ENCODE results near the gene NHSL2. TPM values are rescaled to one million over a fixed set of nuclear protein-coding genes. Genes with fewer than 3 reads are reported as not detected.

Gene NHSL2
- total RNA-seq, 2 experiments from 2014 or later: 0.58 to 0.88 TPM

GRCh38 chrX:72062916-72063315 lies 152.3 kb downstream of the NHSL2 start:
- no peaks in the 10 kb centered on the region for H3K4me1 Mint-ChIP-seq (ENCODE audit: low read depth)
- no peak overlapping the region for H3K4me3 Mint-ChIP-seq
- POLR2A ChIA-PET: no interaction called here
- DNase-seq: no peak
- peaks cover 18% of the 10 kb centered on the region for H3K27me3 Mint-ChIP-seq
- intact Hi-C loops (cut with micrococcal nuclease): no loop called here
- H3K36me3 Mint-ChIP-seq (ENCODE audit: low read depth): no peaks in the 10 kb centered on the region
- H3K9me3 Mint-ChIP-seq: no peaks in the 10 kb centered on the region
- ATAC-seq: no peak
- CTCF ChIA-PET: no interaction called here
- no peak for TF ChIP-seq CTCF (IDR thresholded peaks at IDR 0.05)
- no peak overlapping the region for H3K27ac Mint-ChIP-seq

GRCh38 chrX:72069350-72070160 lies 158.9 kb downstream of the NHSL2 start:
- no peaks in the 10 kb centered on the region for H3K36me3 Mint-ChIP-seq (ENCODE audit: low read depth)
- H3K9me3 Mint-ChIP-seq: no peaks in the 10 kb centered on the region
- intact Hi-C loops (cut with micrococcal nuclease): no loop called here
- no peak overlapping the region for H3K4me3 Mint-ChIP-seq
- H3K4me1 Mint-ChIP-seq (ENCODE audit: low read depth): peaks cover 2% of the 10 kb centered on the region
- no peak for TF ChIP-seq CTCF (IDR thresholded peaks at IDR 0.05)
- ChIA-PET POLR2A (no interaction called here), CTCF (interaction anchor here (1.3 kb wide), 1 partner anchor 57 kb away, joined by 3 read pairs; no protein-coding TSS in a partner anchor)
- DNase-seq: no peak
- no peak overlapping the region for H3K27ac Mint-ChIP-seq
- peaks cover 34% of the 10 kb centered on the region for H3K27me3 Mint-ChIP-seq
- ATAC-seq: no peak

GRCh38 chrX:72071213-72071612 lies 160.6 kb downstream of the NHSL2 start:
- ATAC-seq: no peak
- ChIA-PET CTCF (no interaction called here), POLR2A (no interaction called here)
- H3K4me3 Mint-ChIP-seq: no peak overlapping the region
- H3K27ac Mint-ChIP-seq: no peak overlapping the region
- H3K9me3 Mint-ChIP-seq: no peaks in the 10 kb centered on the region
- intact Hi-C loops (cut with micrococcal nuclease): no loop called here
- TF ChIP-seq CTCF (IDR thresholded peaks at IDR 0.05): no peak
- no peak for DNase-seq
- no peaks in the 10 kb centered on the region for H3K36me3 Mint-ChIP-seq (ENCODE audit: low read depth)
- peaks cover 28% of the 10 kb centered on the region for H3K27me3 Mint-ChIP-seq
- peaks cover 2% of the 10 kb centered on the region for H3K4me1 Mint-ChIP-seq (ENCODE audit: low read depth)

- ChIA-PET CTCF (no interaction called here), POLR2A (no interaction called here)
- intact Hi-C loops (cut with micrococcal nuclease): no loop called here
- no peak for TF ChIP-seq CTCF (IDR thresholded peaks at IDR 0.05)
- H3K4me3 Mint-ChIP-seq: no peak overlapping the region
- H3K4me1 Mint-ChIP-seq (ENCODE audit: low read depth): peaks cover 5% of the 10 kb centered on the region
- no peaks in the 10 kb centered on the region for H3K9me3 Mint-ChIP-seq
- no peaks in the 10 kb centered on the region for H3K36me3 Mint-ChIP-seq (ENCODE audit: low read depth)
- H3K27me3 Mint-ChIP-seq: peaks cover 15% of the 10 kb centered on the region
- DNase-seq (no peak), ATAC-seq (no peak)
- H3K27ac Mint-ChIP-seq: no peak overlapping the region
Measured at GRCh38 chrX:72073633-72074032, 163.0 kb downstream of the NHSL2 start.

- peaks cover 3% of the 10 kb centered on the region for H3K4me1 Mint-ChIP-seq (ENCODE audit: low read depth)
- H3K27ac Mint-ChIP-seq: no peak overlapping the region
- intact Hi-C loops (cut with micrococcal nuclease): no loop called here
- H3K36me3 Mint-ChIP-seq (ENCODE audit: low read depth): no peaks in the 10 kb centered on the region
- no peak for DNase-seq
- no peak for TF ChIP-seq CTCF (IDR thresholded peaks at IDR 0.05)
- ATAC-seq: no peak
- ChIA-PET CTCF (no interaction called here), POLR2A (no interaction called here)
- H3K4me3 Mint-ChIP-seq: no peak overlapping the region
- H3K27me3 Mint-ChIP-seq: peaks cover 3% of the 10 kb centered on the region
- no peaks in the 10 kb centered on the region for H3K9me3 Mint-ChIP-seq
Measured at GRCh38 chrX:72078411-72078810, 167.8 kb downstream of the NHSL2 start.
